Activated naive CD8-positive, alpha-beta T cell (primary cell): ENCODE measurements around the gene PHF10.
"Not testable (repeated sequence)": the region's sequence is repeated elsewhere in the genome, so short reads cannot be mapped to it uniquely, and the experiment has no call there.

Experiments
- H3K27ac Mint-ChIP-seq: one replicate; pipeline ENCODE4 v1.8.0; 2021; ENCODE audit warnings: mixed read lengths
- H3K27me3 Mint-ChIP-seq: one replicate; pipeline ENCODE4 v1.8.0; 2021; ENCODE audit warnings: mixed read lengths
- H3K36me3 Mint-ChIP-seq: one replicate; pipeline ENCODE4 v1.8.0; 2021; ENCODE audit warnings: mixed read lengths
- H3K4me1 Mint-ChIP-seq: one replicate; pipeline ENCODE4 v1.8.0; 2021; ENCODE audit warnings: low read depth, mixed read lengths
- H3K4me3 Mint-ChIP-seq: one replicate; pipeline ENCODE4 v1.8.0; 2021; ENCODE audit warnings: mild to moderate bottlenecking, mixed read lengths
- H3K9me3 Mint-ChIP-seq: one replicate; pipeline ENCODE4 v1.8.0; 2021; ENCODE audit warnings: low read depth, mixed read lengths

The PHF10 gene

DNA sequence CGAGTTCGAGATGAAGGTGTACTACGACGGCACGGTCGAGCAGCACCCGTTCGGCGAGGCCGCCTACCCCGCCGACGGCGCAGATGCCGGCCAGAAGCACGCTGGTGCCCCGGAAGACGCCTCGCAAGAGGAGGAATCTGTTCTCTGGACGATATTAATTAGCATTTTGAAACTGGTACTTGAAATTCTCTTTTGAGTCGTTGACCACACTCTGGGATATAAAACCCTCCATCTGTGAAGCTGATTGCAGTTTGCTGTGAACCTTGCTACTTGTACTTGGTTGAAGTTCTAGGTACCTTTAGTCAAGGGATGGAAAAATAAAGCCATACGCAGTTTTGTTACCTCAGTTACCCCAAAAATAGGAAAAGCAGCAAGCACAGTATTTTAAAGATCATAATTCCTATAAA is 21.5 kb downstream of the PHF10 start:
- peaks cover 9% of the 10 kb centered on the region for H3K36me3 Mint-ChIP-seq
- peak overlapping the region; percentile 92 for H3K27ac Mint-ChIP-seq
- peaks cover 53% of the 10 kb centered on the region for H3K4me1 Mint-ChIP-seq
- H3K4me3 Mint-ChIP-seq: peak overlapping the region; percentile 95
- H3K9me3 Mint-ChIP-seq: no peaks in the 10 kb centered on the region
- no peaks in the 10 kb centered on the region for H3K27me3 Mint-ChIP-seq

DNA sequence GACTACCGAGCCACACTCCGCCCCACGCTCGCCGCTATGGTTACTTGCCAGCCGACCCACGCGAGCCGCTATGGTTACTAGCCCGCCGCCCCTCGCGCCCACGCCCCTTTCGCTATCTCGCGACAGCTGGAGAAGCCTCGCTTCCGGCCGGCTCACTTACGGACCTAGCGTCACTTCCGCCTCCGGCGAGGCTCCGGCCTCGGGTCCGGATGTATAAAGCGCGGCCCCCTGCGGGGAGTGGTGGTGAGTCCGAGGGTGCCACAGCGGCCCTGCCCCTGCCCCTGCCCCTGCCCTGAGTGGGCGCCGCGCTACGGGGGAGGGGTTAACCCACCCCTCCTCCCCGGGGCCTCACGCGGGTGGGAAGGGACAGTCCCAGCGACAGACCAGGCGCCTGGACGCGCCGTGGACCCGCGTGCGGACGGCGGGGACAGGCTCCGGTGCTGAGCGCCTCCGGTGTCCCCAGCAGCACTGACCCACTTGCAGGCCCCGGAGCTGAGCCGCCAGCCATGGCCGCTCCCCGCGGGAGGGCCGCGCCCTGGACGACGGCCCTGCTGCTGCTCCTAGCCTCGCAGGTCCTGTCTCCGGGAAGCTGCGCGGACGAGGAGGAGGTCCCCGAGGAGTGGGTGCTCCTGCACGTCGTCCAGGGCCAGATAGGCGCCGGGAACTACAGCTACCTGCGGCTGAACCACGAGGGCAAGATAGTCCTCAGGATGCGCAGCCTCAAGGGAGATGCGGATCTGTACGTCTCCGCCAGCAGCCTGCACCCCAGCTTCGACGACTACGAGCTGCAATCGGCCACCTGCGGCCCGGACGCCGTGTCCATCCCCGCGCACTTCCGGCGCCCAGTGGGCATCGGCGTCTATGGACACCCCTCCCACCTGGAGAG is 22.1 kb downstream of the PHF10 start, which contains the start of the genes C6orf120 and WDR27:
Gene C6orf120, plus strand, starts transcription at position 173 of the 886 bp plus-strand sequence. Its CDS starts 334 bp downstream, at position 507.
Gene WDR27, minus strand, starts transcription at position 76 of the 886 bp plus-strand sequence. CDS start 13,024 bp downstream, outside the sequence.
- Mint-ChIP-seq H3K27me3 (no peaks in the 10 kb centered on the region), H3K27ac (peak within 1 kb of the TSS; percentile 92), H3K36me3 (peaks cover 9% of the 10 kb centered on the region), H3K4me3 (peak within 1 kb of the TSS; percentile 95), H3K4me1 (peaks cover 50% of the 10 kb centered on the region), H3K9me3 (no peaks in the 10 kb centered on the region)

- peaks cover 47% of the 10 kb centered on the region for H3K4me1 Mint-ChIP-seq
- H3K4me3 Mint-ChIP-seq: peak overlapping the region; percentile 91
These were observed 22.9 kb downstream of the PHF10 start for GRCh38 chr6:169701311-169701953.

DNA sequence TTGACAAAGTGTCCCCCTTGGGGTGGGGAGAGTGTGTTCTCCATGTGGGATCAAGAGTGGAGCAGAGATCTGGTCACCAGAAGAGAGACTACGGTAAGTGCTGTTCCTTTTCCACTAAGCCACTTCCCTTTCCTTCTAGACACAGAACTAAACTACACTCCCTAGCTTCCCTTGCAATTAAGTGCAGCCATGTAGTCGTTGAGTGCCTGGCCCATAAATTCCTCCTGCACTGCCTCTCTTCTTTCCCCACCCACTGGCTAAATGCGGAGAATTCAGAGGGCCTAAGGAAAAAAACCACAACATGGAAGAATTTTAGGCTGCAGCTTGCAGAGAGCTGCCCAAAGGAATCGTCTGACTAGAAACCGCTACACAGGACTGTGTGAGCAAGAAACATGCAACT is 24.0 kb downstream of the PHF10 start:
- no peaks in the 10 kb centered on the region for H3K27me3 Mint-ChIP-seq
- peaks cover 39% of the 10 kb centered on the region for H3K4me1 Mint-ChIP-seq
- no peak overlapping the region for H3K27ac Mint-ChIP-seq
- H3K9me3 Mint-ChIP-seq: no peaks in the 10 kb centered on the region
- H3K36me3 Mint-ChIP-seq: peaks cover 10% of the 10 kb centered on the region
- peak overlapping the region; percentile 91 for H3K4me3 Mint-ChIP-seq

More at GRCh38 chr6:169701311-169701953, 22.9 kb downstream of the PHF10 start:
- Mint-ChIP-seq H3K27me3 (no peaks in the 10 kb centered on the region), H3K9me3 (no peaks in the 10 kb centered on the region), H3K36me3 (peaks cover 8% of the 10 kb centered on the region), H3K27ac (peak overlapping the region; percentile 80)

- peaks cover 18% of the 10 kb centered on the region for H3K36me3 Mint-ChIP-seq
These were observed 27.2 kb downstream of the PHF10 start for GRCh38 chr6:169697115-169697514.

GRCh38 chr6:169695131-169695530 is 29.2 kb downstream of the PHF10 start:
- peaks cover 12% of the 10 kb centered on the region for H3K4me1 Mint-ChIP-seq
- H3K36me3 Mint-ChIP-seq: peaks cover 29% of the 10 kb centered on the region
- no peaks in the 10 kb centered on the region for H3K9me3 Mint-ChIP-seq
- no peak overlapping the region for H3K4me3 Mint-ChIP-seq
- H3K27ac Mint-ChIP-seq: no peak overlapping the region
- no peaks in the 10 kb centered on the region for H3K27me3 Mint-ChIP-seq

More at GRCh38 chr6:169697115-169697514, 27.2 kb downstream of the PHF10 start:
- H3K27ac Mint-ChIP-seq, H3K9me3 Mint-ChIP-seq, H3K4me3 Mint-ChIP-seq, H3K27me3 Mint-ChIP-seq: not testable (repeated sequence)
- peaks cover 16% of the 10 kb centered on the region for H3K4me1 Mint-ChIP-seq

- peaks cover 2% of the 10 kb centered on the region for H3K4me1 Mint-ChIP-seq
- no peaks in the 10 kb centered on the region for H3K9me3 Mint-ChIP-seq
- H3K4me3 Mint-ChIP-seq: no peak overlapping the region
- no peak overlapping the region for H3K27ac Mint-ChIP-seq
- H3K36me3 Mint-ChIP-seq: peaks cover 39% of the 10 kb centered on the region
- H3K27me3 Mint-ChIP-seq: no peaks in the 10 kb centered on the region
These were observed 31.8 kb downstream of the PHF10 start for GRCh38 chr6:169692516-169692915.

- peaks cover 2% of the 10 kb centered on the region for H3K4me1 Mint-ChIP-seq
- no peak overlapping the region for H3K4me3 Mint-ChIP-seq
- peaks cover 8% of the 10 kb centered on the region for H3K9me3 Mint-ChIP-seq
- H3K27me3 Mint-ChIP-seq: no peaks in the 10 kb centered on the region
- H3K36me3 Mint-ChIP-seq: peaks cover 50% of the 10 kb centered on the region
- no peak overlapping the region for H3K27ac Mint-ChIP-seq
These were observed 33.0 kb downstream of the PHF10 start for GRCh38 chr6:169691260-169691659.

GRCh38 chr6:169689287-169689686 is 35.0 kb downstream of the PHF10 start:
- no peak overlapping the region for H3K4me3 Mint-ChIP-seq
- H3K9me3 Mint-ChIP-seq: peaks cover 18% of the 10 kb centered on the region
- no peaks in the 10 kb centered on the region for H3K27me3 Mint-ChIP-seq
- H3K36me3 Mint-ChIP-seq: peaks cover 61% of the 10 kb centered on the region
- H3K4me1 Mint-ChIP-seq: peaks cover 2% of the 10 kb centered on the region
- H3K27ac Mint-ChIP-seq: no peak overlapping the region

- Mint-ChIP-seq H3K4me1 (peaks cover 5% of the 10 kb centered on the region), H3K27ac (no peak overlapping the region), H3K4me3 (no peak overlapping the region), H3K36me3 (peaks cover 67% of the 10 kb centered on the region), H3K9me3 (peaks cover 20% of the 10 kb centered on the region), H3K27me3 (no peaks in the 10 kb centered on the region)
These were observed 38.4 kb downstream of the PHF10 start for GRCh38 chr6:169685860-169686259.

- Mint-ChIP-seq H3K4me1 (peaks cover 3% of the 10 kb centered on the region), H3K36me3 (peaks cover 69% of the 10 kb centered on the region), H3K27me3 (no peaks in the 10 kb centered on the region), H3K9me3 (peaks cover 25% of the 10 kb centered on the region), H3K4me3 (no peak overlapping the region), H3K27ac (no peak overlapping the region)
These were observed 40.2 kb downstream of the PHF10 start for GRCh38 chr6:169684056-169684455.

- H3K36me3 Mint-ChIP-seq: peaks cover 51% of the 10 kb centered on the region
These were observed 46.0 kb downstream of the PHF10 start for GRCh38 chr6:169678342-169678741.

DNA sequence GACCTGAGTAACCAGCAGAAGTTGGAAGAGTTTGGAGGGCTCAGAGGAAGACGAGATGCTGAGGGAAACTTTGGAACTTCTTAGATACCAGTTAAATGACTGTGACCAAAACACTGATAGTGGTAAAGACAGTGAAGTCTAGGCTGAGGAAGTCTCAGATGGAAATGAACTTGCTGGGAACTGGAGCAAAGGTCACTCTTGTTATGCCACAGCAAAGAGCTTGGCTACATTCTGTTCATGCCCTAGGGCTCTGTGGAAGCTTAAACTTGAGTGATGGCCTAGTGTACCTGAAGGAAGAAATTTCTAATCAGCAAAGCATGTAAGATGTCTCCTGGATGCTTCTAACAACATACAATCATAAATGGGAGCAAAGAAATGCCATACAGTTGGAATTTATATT is 47.2 kb downstream of the PHF10 start:
- Mint-ChIP-seq H3K9me3 (peaks cover 7% of the 10 kb centered on the region), H3K27ac (no peak overlapping the region), H3K4me3 (no peak overlapping the region), H3K36me3 (peaks cover 39% of the 10 kb centered on the region), H3K27me3 (no peaks in the 10 kb centered on the region), H3K4me1 (no peaks in the 10 kb centered on the region)

More at GRCh38 chr6:169678342-169678741, 46.0 kb downstream of the PHF10 start:
- Mint-ChIP-seq H3K4me3 (no peak overlapping the region), H3K27me3 (no peaks in the 10 kb centered on the region), H3K4me1 (peaks cover 2% of the 10 kb centered on the region), H3K27ac (no peak overlapping the region), H3K9me3 (peaks cover 7% of the 10 kb centered on the region)

DNA sequence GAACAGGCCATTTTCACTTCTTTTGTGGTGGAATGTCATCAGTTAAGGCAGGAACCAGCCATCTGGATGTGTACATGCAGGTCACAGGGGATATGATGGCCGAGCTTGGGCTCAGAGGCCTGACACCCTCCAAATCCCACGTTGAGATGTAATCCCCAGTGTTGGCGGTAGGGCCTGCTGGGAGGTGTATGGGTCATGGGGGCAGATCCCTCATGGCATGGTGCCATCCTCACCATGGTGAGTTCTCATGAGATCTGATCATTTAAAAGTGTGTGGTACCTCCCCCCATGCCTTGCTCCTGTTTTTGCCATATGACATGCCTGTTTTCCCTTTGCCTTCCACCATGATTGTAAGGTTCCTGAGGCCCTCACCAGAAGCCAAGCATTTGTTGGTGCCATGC is 49.3 kb downstream of the PHF10 start:
- H3K9me3 Mint-ChIP-seq: no peaks in the 10 kb centered on the region
- no peak overlapping the region for H3K4me3 Mint-ChIP-seq
- H3K4me1 Mint-ChIP-seq: peaks cover 2% of the 10 kb centered on the region
- H3K27me3 Mint-ChIP-seq: no peaks in the 10 kb centered on the region
- H3K27ac Mint-ChIP-seq: no peak overlapping the region
- peaks cover 32% of the 10 kb centered on the region for H3K36me3 Mint-ChIP-seq

GRCh38 chr6:169671563-169671962 is 52.7 kb downstream of the PHF10 start:
- H3K9me3 Mint-ChIP-seq: no peaks in the 10 kb centered on the region
- H3K27me3 Mint-ChIP-seq: no peaks in the 10 kb centered on the region
- H3K27ac Mint-ChIP-seq: no peak overlapping the region

More at GRCh38 chr6:169671563-169671962, 52.7 kb downstream of the PHF10 start:
- Mint-ChIP-seq H3K4me1 (peaks cover 9% of the 10 kb centered on the region), H3K4me3 (no peak overlapping the region), H3K36me3 (peaks cover 26% of the 10 kb centered on the region)
